KMS-11 (cell line): Measurements from ENCODE around the gene MAP1LC3B.

Experiments used
- H2AFZ ChIP-seq: fragments of 200-600 bp; sonication (generic); 2 replicates; pipeline ENCODE4 v1.6.1; 2016; ENCODE audit warnings: antibody characterized with exemption, mixed run types, low read depth
- H3K27ac ChIP-seq: fragments of 200-600 bp; sonication (generic); 2 replicates; pipeline ENCODE4 v1.6.1; 2016; ENCODE audit warnings: mild to moderate bottlenecking, mixed run types
- H3K27me3 ChIP-seq: fragments of 200-600 bp; sonication (generic); 2 replicates; pipeline ENCODE4 v1.6.1; 2017; ENCODE audit warnings: mild to moderate bottlenecking, low read depth, mixed run types, moderate library complexity; ENCODE audit not compliant: insufficient read depth
- H3K36me3 ChIP-seq: fragments of 200-600 bp; sonication (generic); 2 replicates; pipeline ENCODE4 v1.6.1; 2017; ENCODE audit warnings: mild to moderate bottlenecking, mixed run types; ENCODE audit not compliant: insufficient read depth
- H3K4me1 ChIP-seq: fragments of 200-600 bp; sonication (generic); 2 replicates; pipeline ENCODE4 v1.6.1; 2016; ENCODE audit warnings: mild to moderate bottlenecking, low read depth, mixed run types; ENCODE audit not compliant: poor library complexity, severe bottlenecking
- H3K4me2 ChIP-seq: fragments of 200-600 bp; sonication (generic); 2 replicates; pipeline ENCODE4 v1.7.0; 2016; ENCODE audit warnings: mild to moderate bottlenecking, mixed run types
- H3K4me3 ChIP-seq: fragments of 200-600 bp; sonication (generic); IDR thresholded peaks from 2 replicates; pipeline ENCODE4 v1.6.1; 2017; ENCODE audit warnings: low read depth, low read length, mixed read lengths; ENCODE audit not compliant: insufficient read depth
- H3K79me2 ChIP-seq: fragments of 200-600 bp; sonication (generic); 2 replicates; pipeline ENCODE4 v1.6.1; 2016; ENCODE audit warnings: low read depth, mixed run types; ENCODE audit not compliant: insufficient read depth
- H3K9ac ChIP-seq: fragments of 200-600 bp; sonication (generic); 2 replicates; pipeline ENCODE4 v1.6.1; 2016; ENCODE audit warnings: mild to moderate bottlenecking, mixed run types
- H4K20me1 ChIP-seq: fragments of 200-600 bp; sonication (generic); 2 replicates; pipeline ENCODE4 v1.6.1; 2016; ENCODE audit warnings: mild to moderate bottlenecking, mixed run types; ENCODE audit not compliant: insufficient read depth
- TF ChIP-seq, protein P1 (sequence below): fragments of 200-600 bp; sonication (generic); conservative IDR thresholded peaks from 2 replicates; pipeline ENCODE4 v1.6.1; 2017; ENCODE audit warnings: low read depth, mild to moderate bottlenecking, antibody characterized with exemption, low read length, moderate library complexity, mixed read lengths

Gene MAP1LC3B

DNA sequence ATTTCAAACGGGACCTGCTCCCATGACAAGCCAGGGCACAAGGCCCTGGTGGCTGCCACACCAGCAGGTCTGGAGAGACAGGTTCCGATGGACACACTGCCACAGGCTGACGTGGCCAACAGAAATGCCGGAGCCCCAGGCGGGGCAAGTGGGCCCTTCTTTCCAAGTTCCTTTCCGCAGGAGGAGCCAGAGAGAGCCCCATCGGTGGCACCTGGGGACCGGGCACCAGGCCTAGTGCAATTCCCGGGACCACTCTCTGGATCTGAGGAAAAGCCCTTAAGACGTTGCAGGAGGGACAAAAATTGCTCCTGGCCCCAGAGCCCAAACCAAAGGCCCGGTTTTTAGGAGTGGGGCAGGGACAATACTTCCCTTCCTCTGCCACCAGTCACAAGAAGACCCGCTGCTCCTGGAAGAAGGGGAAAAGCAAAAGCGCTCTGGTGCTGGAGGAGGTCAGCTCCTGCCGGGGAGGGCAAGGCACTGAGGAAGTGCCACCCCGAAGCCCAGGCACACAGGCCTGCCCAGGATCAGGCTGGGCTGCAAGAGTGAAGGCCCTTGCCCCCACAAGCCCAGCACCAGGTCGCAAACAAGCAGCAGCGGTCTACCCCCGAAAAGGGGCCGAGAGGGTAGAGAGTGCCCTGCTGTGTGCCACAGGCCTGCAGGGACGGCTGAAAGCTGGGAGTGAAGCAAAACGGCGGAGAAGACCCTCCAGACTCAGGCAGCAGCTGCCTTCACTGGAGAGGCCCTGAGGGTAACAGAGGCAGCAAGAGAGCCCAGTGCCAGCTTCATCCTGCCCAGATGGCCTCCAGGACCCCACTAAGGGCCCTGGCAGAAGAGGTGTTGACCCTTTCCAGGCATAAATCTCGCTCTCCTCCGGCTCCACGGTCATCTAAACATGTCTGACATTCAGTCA lies 29.1 kb downstream of the MAP1LC3B start:
- Histone ChIP-seq H3K27me3 (no peaks in the 10 kb centered on the region), H3K4me2 (no peak overlapping the region), H3K9ac (no peak overlapping the region), H3K79me2 (no peaks in the 10 kb centered on the region), H3K4me3 (no peak overlapping the region), H4K20me1 (no peaks in the 10 kb centered on the region), H3K4me1 (no peaks in the 10 kb centered on the region), H3K27ac (no peak overlapping the region), H3K36me3 (no peaks in the 10 kb centered on the region; the same call in 1 of the 2 replicates), H2AFZ (no peak overlapping the region)
- TF ChIP-seq, protein P1, sequence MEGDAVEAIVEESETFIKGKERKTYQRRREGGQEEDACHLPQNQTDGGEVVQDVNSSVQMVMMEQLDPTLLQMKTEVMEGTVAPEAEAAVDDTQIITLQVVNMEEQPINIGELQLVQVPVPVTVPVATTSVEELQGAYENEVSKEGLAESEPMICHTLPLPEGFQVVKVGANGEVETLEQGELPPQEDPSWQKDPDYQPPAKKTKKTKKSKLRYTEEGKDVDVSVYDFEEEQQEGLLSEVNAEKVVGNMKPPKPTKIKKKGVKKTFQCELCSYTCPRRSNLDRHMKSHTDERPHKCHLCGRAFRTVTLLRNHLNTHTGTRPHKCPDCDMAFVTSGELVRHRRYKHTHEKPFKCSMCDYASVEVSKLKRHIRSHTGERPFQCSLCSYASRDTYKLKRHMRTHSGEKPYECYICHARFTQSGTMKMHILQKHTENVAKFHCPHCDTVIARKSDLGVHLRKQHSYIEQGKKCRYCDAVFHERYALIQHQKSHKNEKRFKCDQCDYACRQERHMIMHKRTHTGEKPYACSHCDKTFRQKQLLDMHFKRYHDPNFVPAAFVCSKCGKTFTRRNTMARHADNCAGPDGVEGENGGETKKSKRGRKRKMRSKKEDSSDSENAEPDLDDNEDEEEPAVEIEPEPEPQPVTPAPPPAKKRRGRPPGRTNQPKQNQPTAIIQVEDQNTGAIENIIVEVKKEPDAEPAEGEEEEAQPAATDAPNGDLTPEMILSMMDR, result no peak

DNA sequence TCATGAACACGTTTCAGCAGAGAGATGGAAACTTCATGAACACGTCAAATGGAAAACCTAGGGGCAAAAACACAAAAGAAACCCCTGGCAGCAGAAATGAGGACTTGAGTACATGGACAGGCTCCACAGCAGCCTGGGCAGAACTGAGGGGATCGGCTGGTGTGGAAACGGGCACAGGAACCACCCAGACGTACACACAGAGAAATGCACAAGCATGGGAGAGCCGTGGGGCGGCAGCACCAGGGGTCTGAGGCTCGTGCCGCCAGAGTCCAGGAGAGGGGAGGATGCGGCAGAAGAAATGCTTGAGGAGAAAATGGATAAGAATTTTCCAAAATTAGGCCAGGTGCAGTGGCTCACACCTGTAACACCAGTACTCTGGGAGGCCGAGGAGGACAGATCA lies 30.0 kb downstream of the MAP1LC3B start:
- Histone ChIP-seq H3K4me1 (no peaks in the 10 kb centered on the region), H2AFZ (no peak overlapping the region), H3K4me2 (no peak overlapping the region), H3K79me2 (no peaks in the 10 kb centered on the region), H3K4me3 (no peak overlapping the region), H3K27ac (no peak overlapping the region), H3K9ac (no peak overlapping the region), H4K20me1 (no peaks in the 10 kb centered on the region), H3K27me3 (no peaks in the 10 kb centered on the region), H3K36me3 (no peaks in the 10 kb centered on the region; the same call in 1 of the 2 replicates)
- TF ChIP-seq, protein P1, result no peak

DNA sequence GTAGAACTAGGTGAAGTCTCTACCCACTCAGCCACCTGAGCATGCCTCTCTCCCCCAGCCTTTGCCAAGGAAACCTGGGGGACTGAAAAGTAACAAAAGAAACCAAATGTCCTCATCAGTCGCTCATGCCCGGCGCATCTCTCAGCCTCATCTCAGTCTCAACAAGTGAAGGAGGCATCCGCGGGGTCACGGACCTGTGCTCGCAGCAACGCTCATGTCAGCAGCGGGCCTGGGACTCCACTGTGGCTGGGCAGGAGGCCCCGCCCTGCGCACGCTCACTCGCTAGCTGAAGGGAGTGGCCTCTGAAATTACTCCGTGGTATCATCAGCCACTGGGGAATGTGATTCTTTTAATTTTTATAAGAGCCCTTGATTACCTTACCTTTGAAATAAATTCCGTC lies 31.3 kb downstream of the MAP1LC3B start:
- H3K9ac ChIP-seq, result no peak overlapping the region
- H3K27me3 ChIP-seq, result no peaks in the 10 kb centered on the region
- H2AFZ ChIP-seq, result no peak overlapping the region
- H3K4me3 ChIP-seq, result no peak overlapping the region
- TF ChIP-seq, protein P1, result no peak
- H3K27ac ChIP-seq, result no peak overlapping the region
- no peaks in the 10 kb centered on the region for H3K79me2 ChIP-seq
- no peaks in the 10 kb centered on the region for H3K36me3 ChIP-seq
- H3K4me2 ChIP-seq, result no peak overlapping the region
- no peaks in the 10 kb centered on the region for H3K4me1 ChIP-seq
- H4K20me1 ChIP-seq, result no peaks in the 10 kb centered on the region

DNA sequence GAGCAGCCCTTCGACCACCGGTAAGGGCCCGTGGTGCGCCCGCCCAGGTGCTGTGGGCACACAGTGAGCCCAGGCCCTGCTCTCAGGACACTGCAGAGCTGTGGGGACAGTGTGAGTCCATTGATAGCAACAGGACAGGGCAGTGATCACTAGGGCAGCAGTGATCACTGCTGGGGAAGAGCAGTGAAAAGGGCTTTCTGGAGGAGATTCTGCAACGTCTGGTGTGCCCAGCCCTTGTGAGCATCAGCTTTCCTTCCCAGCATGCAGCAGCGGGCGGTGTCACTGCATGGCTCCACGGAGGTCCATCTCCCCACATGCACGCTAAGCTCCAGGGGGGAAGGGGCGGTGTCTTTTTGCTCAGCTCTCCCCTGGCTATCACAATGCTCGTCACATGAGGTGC lies 32.1 kb downstream of the MAP1LC3B start:
- no peaks in the 10 kb centered on the region for H3K4me1 ChIP-seq
- H3K4me2 ChIP-seq, result no peak overlapping the region
- no peaks in the 10 kb centered on the region for H3K36me3 ChIP-seq
- no peaks in the 10 kb centered on the region for H4K20me1 ChIP-seq
- H3K4me3 ChIP-seq, result no peak overlapping the region
- H3K27me3 ChIP-seq, result no peaks in the 10 kb centered on the region
- TF ChIP-seq, protein P1, result no peak
- no peak overlapping the region for H3K27ac ChIP-seq
- H3K79me2 ChIP-seq, result no peaks in the 10 kb centered on the region
- H3K9ac ChIP-seq, result no peak overlapping the region
- H2AFZ ChIP-seq, result no peak overlapping the region
